PC-3 (cell line): ENCODE measurements around the gene GUSB.

Experiments used
- EZH2 ChIP-seq: fragments of 300-600 bp; sonication (generic); IDR thresholded peaks from one replicate; pipeline ENCODE4 v1.6.1; 2017; ENCODE audit warnings: antibody characterized with exemption, mild to moderate bottlenecking, low read length; ENCODE audit not compliant: unreplicated experiment
- TF ChIP-seq, protein P1 (sequence below): fragments of 300-600 bp; sonication (generic); conservative IDR thresholded peaks from 2 replicates; pipeline ENCODE4 v1.5.1; 2017; ENCODE audit warnings: antibody characterized with exemption, low read depth, mild to moderate bottlenecking, low read length

DNA sequence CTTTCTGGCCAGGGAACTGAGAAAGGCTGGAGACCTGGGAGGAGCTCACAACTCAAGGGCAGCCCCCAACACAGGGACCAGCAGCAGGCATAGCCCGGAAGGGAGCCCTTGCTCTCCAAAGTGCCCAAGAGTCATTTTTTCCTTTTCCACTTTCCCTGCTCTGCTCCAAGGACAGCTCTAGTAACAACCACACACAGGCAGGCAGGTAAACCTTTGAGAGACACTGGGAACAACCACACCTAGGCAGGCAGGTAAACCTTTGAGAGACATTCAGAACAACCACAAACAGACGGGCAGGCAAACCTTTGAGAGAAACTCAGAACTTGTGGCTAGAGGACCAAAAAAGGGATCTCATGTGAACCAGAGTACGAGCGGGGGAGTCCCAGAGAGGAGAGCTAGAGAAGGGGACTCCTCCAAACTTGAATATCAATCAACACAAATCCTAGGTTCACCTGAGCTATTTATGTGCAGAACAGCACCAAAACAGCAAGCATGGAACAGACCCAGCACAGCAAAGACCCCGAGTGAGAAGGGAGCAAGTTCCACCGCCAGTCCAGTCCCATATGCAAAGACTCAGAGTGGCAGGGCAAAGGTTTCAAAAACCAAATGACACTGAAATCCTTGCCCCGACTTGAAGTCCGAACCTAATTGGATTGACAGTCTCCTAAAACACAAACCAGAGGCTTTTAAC lies 33.6 kb upstream of the GUSB start:
- TF ChIP-seq, protein P1, sequence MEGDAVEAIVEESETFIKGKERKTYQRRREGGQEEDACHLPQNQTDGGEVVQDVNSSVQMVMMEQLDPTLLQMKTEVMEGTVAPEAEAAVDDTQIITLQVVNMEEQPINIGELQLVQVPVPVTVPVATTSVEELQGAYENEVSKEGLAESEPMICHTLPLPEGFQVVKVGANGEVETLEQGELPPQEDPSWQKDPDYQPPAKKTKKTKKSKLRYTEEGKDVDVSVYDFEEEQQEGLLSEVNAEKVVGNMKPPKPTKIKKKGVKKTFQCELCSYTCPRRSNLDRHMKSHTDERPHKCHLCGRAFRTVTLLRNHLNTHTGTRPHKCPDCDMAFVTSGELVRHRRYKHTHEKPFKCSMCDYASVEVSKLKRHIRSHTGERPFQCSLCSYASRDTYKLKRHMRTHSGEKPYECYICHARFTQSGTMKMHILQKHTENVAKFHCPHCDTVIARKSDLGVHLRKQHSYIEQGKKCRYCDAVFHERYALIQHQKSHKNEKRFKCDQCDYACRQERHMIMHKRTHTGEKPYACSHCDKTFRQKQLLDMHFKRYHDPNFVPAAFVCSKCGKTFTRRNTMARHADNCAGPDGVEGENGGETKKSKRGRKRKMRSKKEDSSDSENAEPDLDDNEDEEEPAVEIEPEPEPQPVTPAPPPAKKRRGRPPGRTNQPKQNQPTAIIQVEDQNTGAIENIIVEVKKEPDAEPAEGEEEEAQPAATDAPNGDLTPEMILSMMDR = no peak
- no peak for TF ChIP-seq EZH2
